Left ventricle myocardium inferior (tissue), 1 donor: ENCODE results near the gene ITGBL1. TPM values are rescaled to one million over a fixed set of nuclear protein-coding genes. Genes with fewer than 3 reads are reported as not detected.

Source experiments
- DNase-seq: peaks from one replicate; pipeline ENCODE4 v3.0.0-alpha.2; 2020
- H3K27ac ChIP-seq: fragments of 200-600 bp; replicated peaks from 2 replicates; pipeline ENCODE4 v1.8.0; 2021
- H3K27me3 ChIP-seq: fragments of 200-600 bp; 2 replicates; pipeline ENCODE4 v1.8.0; 2021; ENCODE audit warnings: low read depth
- H3K36me3 ChIP-seq: fragments of 200-600 bp; 2 replicates; pipeline ENCODE4 v1.8.0; 2021
- H3K4me1 ChIP-seq: fragments of 200-600 bp; 2 replicates; pipeline ENCODE4 v1.8.0; 2021
- H3K4me3 ChIP-seq: fragments of 200-600 bp; 2 replicates; pipeline ENCODE4 v1.8.0; 2021; ENCODE audit warnings: mild to moderate bottlenecking, moderate library complexity
- H3K9me3 ChIP-seq: fragments of 200-600 bp; replicated peaks from 2 replicates; pipeline ENCODE4 v1.8.0; 2021
- intact Hi-C: fragments of 100-400 bp; cut with micrococcal nuclease; formaldehyde crosslinking; loops from one replicate; pipeline ENCODE4 v1.11.0; 2022
- total RNA-seq: library from RNA; stranded (reverse); fragmentation: NEBNext Ultra II Directional; extraction: Animal tissue kit (Norgen Biotek cat#: 25700); gene quantifications from one replicate; pipeline ENCODE4 v1.2.1, GENCODE V29; 2021
- TF ChIP-seq, protein P1 (sequence below): fragments of 200-600 bp; IDR thresholded peaks from 2 replicates; pipeline ENCODE4 v1.8.0; 2021; ENCODE audit warnings: antibody characterized with exemption, mild to moderate bottlenecking, borderline replicate concordance
- donor health status: DM: no; HTN: yes; CAD: no; lungs with severe emphysema.

ITGBL1 gene
- total RNA-seq, 1 donor from 2014 or later: 2.2 TPM

DNA sequence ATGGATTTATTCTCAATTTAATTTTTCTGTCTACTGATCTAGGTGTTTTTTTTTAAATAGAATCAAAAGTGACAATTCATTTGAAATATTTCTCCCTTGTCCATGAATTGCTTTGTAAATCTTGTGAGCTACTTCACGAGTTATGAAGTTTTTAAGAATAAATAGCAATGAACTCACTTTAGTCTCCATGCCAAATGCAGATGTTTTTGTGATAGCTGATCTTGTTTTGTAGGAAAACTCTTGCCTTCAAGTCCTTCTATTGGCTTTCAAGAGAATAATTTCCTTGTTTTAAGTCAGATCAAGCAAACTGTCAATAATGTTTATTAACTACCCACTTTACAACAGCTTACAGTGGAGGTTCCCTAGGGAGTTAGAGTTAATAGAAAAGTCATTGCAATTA lies 99.8 kb downstream of the ITGBL1 start:
- DNase-seq: no peak
- H3K36me3 ChIP-seq: no peaks in the 10 kb centered on the region
- intact Hi-C loops: no loop called here
- H3K9me3 ChIP-seq: no peaks in the 10 kb centered on the region
- no peaks in the 10 kb centered on the region for H3K4me1 ChIP-seq
- TF ChIP-seq, protein P1, sequence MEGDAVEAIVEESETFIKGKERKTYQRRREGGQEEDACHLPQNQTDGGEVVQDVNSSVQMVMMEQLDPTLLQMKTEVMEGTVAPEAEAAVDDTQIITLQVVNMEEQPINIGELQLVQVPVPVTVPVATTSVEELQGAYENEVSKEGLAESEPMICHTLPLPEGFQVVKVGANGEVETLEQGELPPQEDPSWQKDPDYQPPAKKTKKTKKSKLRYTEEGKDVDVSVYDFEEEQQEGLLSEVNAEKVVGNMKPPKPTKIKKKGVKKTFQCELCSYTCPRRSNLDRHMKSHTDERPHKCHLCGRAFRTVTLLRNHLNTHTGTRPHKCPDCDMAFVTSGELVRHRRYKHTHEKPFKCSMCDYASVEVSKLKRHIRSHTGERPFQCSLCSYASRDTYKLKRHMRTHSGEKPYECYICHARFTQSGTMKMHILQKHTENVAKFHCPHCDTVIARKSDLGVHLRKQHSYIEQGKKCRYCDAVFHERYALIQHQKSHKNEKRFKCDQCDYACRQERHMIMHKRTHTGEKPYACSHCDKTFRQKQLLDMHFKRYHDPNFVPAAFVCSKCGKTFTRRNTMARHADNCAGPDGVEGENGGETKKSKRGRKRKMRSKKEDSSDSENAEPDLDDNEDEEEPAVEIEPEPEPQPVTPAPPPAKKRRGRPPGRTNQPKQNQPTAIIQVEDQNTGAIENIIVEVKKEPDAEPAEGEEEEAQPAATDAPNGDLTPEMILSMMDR: no peak
- no peak overlapping the region for H3K4me3 ChIP-seq
- H3K27ac ChIP-seq: no peak overlapping the region
- no peaks in the 10 kb centered on the region for H3K27me3 ChIP-seq

DNA sequence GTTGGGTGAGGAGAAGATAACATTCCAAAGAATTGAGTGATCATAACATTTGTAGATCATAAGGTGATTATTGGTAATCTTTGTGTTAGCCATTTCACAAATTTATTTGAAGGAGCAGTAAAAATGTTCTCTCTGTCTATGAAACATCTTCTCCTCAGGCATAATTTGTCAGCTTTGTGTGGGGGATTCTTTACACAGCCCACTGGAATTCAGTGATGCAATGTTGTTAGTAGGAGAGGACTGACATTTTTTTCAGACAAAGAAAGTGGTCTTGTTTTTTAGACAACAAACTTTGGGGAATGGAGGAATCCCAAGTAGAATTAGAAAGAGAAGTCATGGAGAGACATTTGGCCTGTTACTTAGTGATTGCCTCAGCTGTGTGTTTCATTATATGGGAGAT lies 100.3 kb downstream of the ITGBL1 start:
- intact Hi-C loops: no loop called here
- Histone ChIP-seq H3K36me3 (no peaks in the 10 kb centered on the region), H3K27me3 (no peaks in the 10 kb centered on the region), H3K4me3 (no peak overlapping the region), H3K4me1 (no peaks in the 10 kb centered on the region), H3K9me3 (no peaks in the 10 kb centered on the region), H3K27ac (no peak overlapping the region)
- TF ChIP-seq, protein P1: no peak
- DNase-seq: no peak

DNA sequence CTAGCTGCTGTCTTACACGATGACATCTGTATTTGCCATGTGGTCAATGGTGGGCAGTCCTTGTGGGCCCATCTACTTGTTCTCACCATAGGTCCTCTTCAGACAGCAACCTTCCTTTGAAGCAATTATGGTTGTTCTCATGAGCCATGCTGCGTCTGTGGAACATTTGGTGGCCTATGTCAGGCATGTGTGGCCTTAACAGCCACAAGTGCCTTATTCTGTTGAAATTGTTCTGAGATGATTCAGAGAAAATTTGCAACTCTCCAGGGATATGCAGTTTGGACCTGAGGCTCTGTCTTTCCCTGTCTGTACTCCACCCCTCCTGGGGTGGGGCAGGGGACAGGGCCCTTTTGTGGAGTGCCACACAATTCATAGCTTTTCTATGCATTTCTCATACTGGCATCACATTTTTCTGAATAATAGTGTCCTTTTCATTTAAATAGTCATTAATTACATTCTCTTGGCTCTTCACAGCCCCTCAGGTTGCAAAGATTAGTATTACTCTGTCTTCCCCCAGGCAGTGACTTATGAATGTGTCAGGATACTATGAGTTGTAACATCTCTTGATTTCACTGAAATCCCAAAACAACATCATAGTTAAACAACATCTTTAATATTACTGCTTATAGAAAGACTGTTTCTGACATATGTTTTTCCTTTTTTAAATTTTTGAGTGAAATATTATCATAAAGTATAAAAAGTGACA lies 102.1 kb downstream of the ITGBL1 start:
- Histone ChIP-seq H3K9me3 (no peaks in the 10 kb centered on the region), H3K4me3 (no peak overlapping the region), H3K27me3 (no peaks in the 10 kb centered on the region), H3K36me3 (no peaks in the 10 kb centered on the region), H3K4me1 (no peaks in the 10 kb centered on the region), H3K27ac (no peak overlapping the region)
- TF ChIP-seq, protein P1: no peak
- intact Hi-C loops: no loop called here
- DNase-seq: no peak

DNA sequence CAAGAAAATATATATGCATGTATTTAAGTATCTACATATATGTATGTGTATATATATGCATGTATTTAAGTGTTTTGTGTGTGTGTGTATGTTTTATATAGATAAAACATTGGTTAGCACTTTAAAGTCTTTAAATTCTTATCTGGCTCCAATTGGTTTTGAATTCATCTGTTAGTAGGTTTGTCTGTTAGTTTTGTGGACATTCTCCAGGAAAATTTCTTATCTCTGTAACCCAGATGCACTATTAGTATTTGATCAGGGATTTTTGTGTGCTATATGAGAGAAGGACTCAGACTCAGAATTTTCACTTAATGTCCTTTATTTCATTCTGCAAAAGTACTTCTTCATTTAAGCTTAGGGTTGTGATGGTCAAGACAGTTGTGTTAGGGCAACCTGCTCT lies 103.1 kb downstream of the ITGBL1 start:
- no peaks in the 10 kb centered on the region for H3K4me1 ChIP-seq
- no peak for DNase-seq
- no peaks in the 10 kb centered on the region for H3K9me3 ChIP-seq
- H3K36me3 ChIP-seq: no peaks in the 10 kb centered on the region
- intact Hi-C loops: no loop called here
- no peaks in the 10 kb centered on the region for H3K27me3 ChIP-seq
- H3K27ac ChIP-seq: no peak overlapping the region
- TF ChIP-seq, protein P1: no peak
- H3K4me3 ChIP-seq: no peak overlapping the region

DNA sequence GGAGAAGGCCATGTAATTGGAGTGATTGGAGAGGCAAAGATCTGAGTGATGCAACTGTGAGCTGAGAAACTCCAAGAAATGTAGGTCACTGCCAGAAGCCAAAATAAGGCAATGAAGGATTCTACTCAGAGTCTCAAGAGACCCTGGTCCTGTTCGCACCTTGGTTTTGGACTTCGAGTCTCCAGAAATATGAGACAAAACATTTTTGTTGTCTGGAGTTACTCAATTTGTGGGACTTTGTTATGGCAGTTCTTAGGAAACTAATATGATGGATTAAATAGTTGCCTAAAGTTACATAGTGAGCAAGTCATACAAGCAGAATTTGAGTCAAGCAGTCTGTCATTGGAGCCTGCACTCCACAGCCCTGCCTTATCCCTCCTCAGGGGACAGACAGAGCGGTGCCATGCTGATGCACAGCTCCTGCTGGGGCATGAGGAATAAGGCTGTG lies 104.2 kb downstream of the ITGBL1 start:
- TF ChIP-seq, protein P1: no peak
- intact Hi-C loops: no loop called here
- H3K27ac ChIP-seq: no peak overlapping the region
- no peaks in the 10 kb centered on the region for H3K36me3 ChIP-seq
- DNase-seq: no peak
- no peaks in the 10 kb centered on the region for H3K4me1 ChIP-seq
- H3K27me3 ChIP-seq: no peaks in the 10 kb centered on the region
- H3K9me3 ChIP-seq: no peaks in the 10 kb centered on the region
- H3K4me3 ChIP-seq: no peak overlapping the region
